Suprapubic skin (tissue), 4 donors: ENCODE measurements around the gene SYNDIG1.

Source experiments
- POLR2A ChIP-seq, 2 donors: fragments of 450-650 bp; IDR thresholded peaks; one replicate each; pipeline ENCODE4 v1.6.1; 2017; ENCODE audit warnings: antibody characterized with exemption in 2 of 2, mild to moderate bottlenecking in 2 of 2, moderate library complexity in 2 of 2
- POLR2AphosphoS5 ChIP-seq, 3 donors: sonication (generic); formaldehyde crosslinking; IDR thresholded peaks; one replicate each; pipeline ENCODE4 v1.6.1; 2017; ENCODE audit warnings: antibody characterized with exemption in 3 of 3
- TF ChIP-seq, protein P1 (sequence below), 2 donors: fragments of 200-600 bp in 1 of 2; fragments of 450-650 bp in 1 of 2; sonication (generic) in 1 of 2; IDR thresholded peaks; one replicate each; pipeline ENCODE4 v1.5.1; 2016 to 2019; ENCODE audit warnings: antibody characterized with exemption in 2 of 2, mild to moderate bottlenecking in 1 of 2, moderate library complexity in 1 of 2

DNA sequence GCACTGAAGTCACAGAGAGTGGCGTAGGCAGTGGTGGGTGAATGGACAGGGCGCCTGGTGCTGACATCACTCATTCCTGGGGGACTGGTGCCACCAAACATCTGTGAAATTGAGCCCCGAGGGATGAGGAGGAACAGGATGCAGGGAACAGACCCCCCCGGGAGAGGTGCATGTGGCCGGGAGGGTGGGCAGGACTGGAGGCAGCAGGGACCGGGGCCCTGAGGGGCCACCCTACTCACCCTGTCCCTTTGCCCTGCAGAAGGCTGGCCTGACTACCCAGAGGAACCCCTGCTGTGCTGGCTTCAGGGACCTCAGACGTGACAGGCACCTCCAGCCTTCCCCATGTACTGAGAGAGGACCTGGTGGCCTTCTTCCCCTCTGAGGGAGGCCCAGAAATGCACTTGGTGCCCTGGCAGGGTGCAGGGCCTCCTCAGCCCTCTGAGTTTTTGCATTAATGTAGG, 25.1 kb downstream of the SYNDIG1 start:
- no peak for TF ChIP-seq POLR2A (IDR thresholded peaks at IDR 0.05)
- TF ChIP-seq, protein P1, sequence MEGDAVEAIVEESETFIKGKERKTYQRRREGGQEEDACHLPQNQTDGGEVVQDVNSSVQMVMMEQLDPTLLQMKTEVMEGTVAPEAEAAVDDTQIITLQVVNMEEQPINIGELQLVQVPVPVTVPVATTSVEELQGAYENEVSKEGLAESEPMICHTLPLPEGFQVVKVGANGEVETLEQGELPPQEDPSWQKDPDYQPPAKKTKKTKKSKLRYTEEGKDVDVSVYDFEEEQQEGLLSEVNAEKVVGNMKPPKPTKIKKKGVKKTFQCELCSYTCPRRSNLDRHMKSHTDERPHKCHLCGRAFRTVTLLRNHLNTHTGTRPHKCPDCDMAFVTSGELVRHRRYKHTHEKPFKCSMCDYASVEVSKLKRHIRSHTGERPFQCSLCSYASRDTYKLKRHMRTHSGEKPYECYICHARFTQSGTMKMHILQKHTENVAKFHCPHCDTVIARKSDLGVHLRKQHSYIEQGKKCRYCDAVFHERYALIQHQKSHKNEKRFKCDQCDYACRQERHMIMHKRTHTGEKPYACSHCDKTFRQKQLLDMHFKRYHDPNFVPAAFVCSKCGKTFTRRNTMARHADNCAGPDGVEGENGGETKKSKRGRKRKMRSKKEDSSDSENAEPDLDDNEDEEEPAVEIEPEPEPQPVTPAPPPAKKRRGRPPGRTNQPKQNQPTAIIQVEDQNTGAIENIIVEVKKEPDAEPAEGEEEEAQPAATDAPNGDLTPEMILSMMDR (IDR thresholded peaks at IDR 0.05): no peak
- TF ChIP-seq POLR2AphosphoS5 (IDR thresholded peaks at IDR 0.05): no peak
